ENCODE results near the gene CHKA.

CHKA gene

GRCh38 chr11:68083517-68083916, 37.7 kb downstream of the CHKA start:
- TF ChIP-seq EZH2phosphoT487 (IDR thresholded peaks at IDR 0.05; ENCODE audit: borderline replicate concordance) (no peak), CTCF (conservative IDR thresholded peaks at IDR 0.05; ENCODE audit: low read length) (no peak)
- Histone ChIP-seq H3K4me1 (ENCODE audit: insufficient read depth, low read length, poor library complexity, severe bottlenecking) (no peaks in the 10 kb centered on the region), H3K9me2 (replicated peaks; ENCODE audit: low read depth, low read length) (no peaks in the 10 kb centered on the region), H2AFZ (ENCODE audit: low read length) (no peak overlapping the region), H4K20me1 (ENCODE audit: insufficient read depth, low read length, poor library complexity, severe bottlenecking) (no peaks in the 10 kb centered on the region), H3F3A (ENCODE audit: low read depth) (no peaks in the 10 kb centered on the region), H3K79me2 (ENCODE audit: insufficient read depth, low read length) (peaks cover 17% of the 10 kb centered on the region; the same call in 1 of the 2 replicates), H3K4me2 (ENCODE audit: low read depth, low read length, poor library complexity, severe bottlenecking) (no peak overlapping the region), H3K4me3 (ENCODE audit: low read length, poor library complexity, severe bottlenecking) (no peak overlapping the region), H3K27me3 (ENCODE audit: insufficient read depth, low read length, poor library complexity, severe bottlenecking) (no peaks in the 10 kb centered on the region), H3K36me3 (ENCODE audit: insufficient read depth, low read length) (peaks cover 34% of the 10 kb centered on the region; the same call in 1 of the 2 replicates), H3K9me3 (ENCODE audit: insufficient read depth, low read depth, low read length) (no peaks in the 10 kb centered on the region), H3K9ac (ENCODE audit: low read depth, low read length, poor library complexity, severe bottlenecking) (no peak overlapping the region)

- no peaks in the 10 kb centered on the region for H3K9me2 ChIP-seq (replicated peaks; ENCODE audit: low read depth, low read length)
- no peak overlapping the region for H3K4me3 ChIP-seq (ENCODE audit: low read length, poor library complexity, severe bottlenecking)
- no peaks in the 10 kb centered on the region for H3K4me1 ChIP-seq (ENCODE audit: insufficient read depth, low read length, poor library complexity, severe bottlenecking)
- H3K36me3 ChIP-seq (ENCODE audit: insufficient read depth, low read length), result peaks cover 39% of the 10 kb centered on the region; the same call in 1 of the 2 replicates
- TF ChIP-seq EZH2phosphoT487 (IDR thresholded peaks at IDR 0.05; ENCODE audit: borderline replicate concordance) (no peak), CTCF (conservative IDR thresholded peaks at IDR 0.05; ENCODE audit: low read length) (no peak)
- no peak overlapping the region for H3K9ac ChIP-seq (ENCODE audit: low read depth, low read length, poor library complexity, severe bottlenecking)
- H3K4me2 ChIP-seq (ENCODE audit: low read depth, low read length, poor library complexity, severe bottlenecking), result no peak overlapping the region
- no peaks in the 10 kb centered on the region for H4K20me1 ChIP-seq (ENCODE audit: insufficient read depth, low read length, poor library complexity, severe bottlenecking)
- H3K27me3 ChIP-seq (ENCODE audit: insufficient read depth, low read length, poor library complexity, severe bottlenecking), result no peaks in the 10 kb centered on the region
- H3F3A ChIP-seq (ENCODE audit: low read depth), result no peaks in the 10 kb centered on the region
- H3K9me3 ChIP-seq (ENCODE audit: insufficient read depth, low read depth, low read length), result no peaks in the 10 kb centered on the region
- no peak overlapping the region for H2AFZ ChIP-seq (ENCODE audit: low read length)
- peaks cover 11% of the 10 kb centered on the region; the same call in 1 of the 2 replicates for H3K79me2 ChIP-seq (ENCODE audit: insufficient read depth, low read length)
These were observed 38.7 kb downstream of the CHKA start for GRCh38 chr11:68082481-68082880.

GRCh38 chr11:68081691-68082090, 39.5 kb downstream of the CHKA start:
- Histone ChIP-seq H3K4me3 (ENCODE audit: low read length, poor library complexity, severe bottlenecking) (no peak overlapping the region), H3K9ac (ENCODE audit: low read depth, low read length, poor library complexity, severe bottlenecking) (no peak overlapping the region), H3K4me2 (ENCODE audit: low read depth, low read length, poor library complexity, severe bottlenecking) (no peak overlapping the region), H3K9me3 (ENCODE audit: insufficient read depth, low read depth, low read length) (no peaks in the 10 kb centered on the region), H2AFZ (ENCODE audit: low read length) (no peak overlapping the region), H3K36me3 (ENCODE audit: insufficient read depth, low read length) (peaks cover 42% of the 10 kb centered on the region; the same call in 1 of the 2 replicates), H3K9me2 (replicated peaks; ENCODE audit: low read depth, low read length) (no peaks in the 10 kb centered on the region), H3K79me2 (ENCODE audit: insufficient read depth, low read length) (peaks cover 11% of the 10 kb centered on the region; the same call in 1 of the 2 replicates), H3K4me1 (ENCODE audit: insufficient read depth, low read length, poor library complexity, severe bottlenecking) (no peaks in the 10 kb centered on the region), H4K20me1 (ENCODE audit: insufficient read depth, low read length, poor library complexity, severe bottlenecking) (no peaks in the 10 kb centered on the region), H3K27me3 (ENCODE audit: insufficient read depth, low read length, poor library complexity, severe bottlenecking) (no peaks in the 10 kb centered on the region), H3F3A (ENCODE audit: low read depth) (no peaks in the 10 kb centered on the region)
- TF ChIP-seq EZH2phosphoT487 (IDR thresholded peaks at IDR 0.05; ENCODE audit: borderline replicate concordance) (no peak), CTCF (conservative IDR thresholded peaks at IDR 0.05; ENCODE audit: low read length) (no peak)
